Measurements from ENCODE around the gene MBNL2.

The MBNL2 gene

GRCh38 chr13:97235549-97236231 lies 13.6 kb downstream of the MBNL2 start:
- H3K79me2 ChIP-seq (ENCODE audit: insufficient read depth, low read length): no peaks in the 10 kb centered on the region
- no peak overlapping the region for H3K4me3 ChIP-seq (ENCODE audit: insufficient read depth, low read length, poor library complexity, severe bottlenecking)
- H2AFZ ChIP-seq (ENCODE audit: low read depth, low read length, severe bottlenecking): no peak overlapping the region
- H3K9me2 ChIP-seq (replicated peaks; ENCODE audit: insufficient read depth, low read length): no peaks in the 10 kb centered on the region
- TF ChIP-seq EZH2phosphoT487 (conservative IDR thresholded peaks at IDR 0.05; ENCODE audit: low read length): no peak
- TF ChIP-seq, protein P1, sequence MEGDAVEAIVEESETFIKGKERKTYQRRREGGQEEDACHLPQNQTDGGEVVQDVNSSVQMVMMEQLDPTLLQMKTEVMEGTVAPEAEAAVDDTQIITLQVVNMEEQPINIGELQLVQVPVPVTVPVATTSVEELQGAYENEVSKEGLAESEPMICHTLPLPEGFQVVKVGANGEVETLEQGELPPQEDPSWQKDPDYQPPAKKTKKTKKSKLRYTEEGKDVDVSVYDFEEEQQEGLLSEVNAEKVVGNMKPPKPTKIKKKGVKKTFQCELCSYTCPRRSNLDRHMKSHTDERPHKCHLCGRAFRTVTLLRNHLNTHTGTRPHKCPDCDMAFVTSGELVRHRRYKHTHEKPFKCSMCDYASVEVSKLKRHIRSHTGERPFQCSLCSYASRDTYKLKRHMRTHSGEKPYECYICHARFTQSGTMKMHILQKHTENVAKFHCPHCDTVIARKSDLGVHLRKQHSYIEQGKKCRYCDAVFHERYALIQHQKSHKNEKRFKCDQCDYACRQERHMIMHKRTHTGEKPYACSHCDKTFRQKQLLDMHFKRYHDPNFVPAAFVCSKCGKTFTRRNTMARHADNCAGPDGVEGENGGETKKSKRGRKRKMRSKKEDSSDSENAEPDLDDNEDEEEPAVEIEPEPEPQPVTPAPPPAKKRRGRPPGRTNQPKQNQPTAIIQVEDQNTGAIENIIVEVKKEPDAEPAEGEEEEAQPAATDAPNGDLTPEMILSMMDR (IDR thresholded peaks at IDR 0.05; ENCODE audit: insufficient read depth, low read length, poor library complexity, severe bottlenecking): no peak
- no peaks in the 10 kb centered on the region for H3K9me3 ChIP-seq (ENCODE audit: insufficient read depth, low read length)
- no peak overlapping the region for H3K4me2 ChIP-seq (ENCODE audit: low read depth, low read length, poor library complexity, severe bottlenecking)
- H3F3A ChIP-seq (ENCODE audit: insufficient read depth): no peaks in the 10 kb centered on the region
- H3K9ac ChIP-seq (ENCODE audit: low read length): no peak overlapping the region
- H3K27ac ChIP-seq (ENCODE audit: low read depth, low read length): no peak overlapping the region
- no peaks in the 10 kb centered on the region for H3K36me3 ChIP-seq (ENCODE audit: low read length)
- no peaks in the 10 kb centered on the region for H3K27me3 ChIP-seq (ENCODE audit: low read length)
- H4K20me1 ChIP-seq (ENCODE audit: low read depth, low read length): no peaks in the 10 kb centered on the region

DNA sequence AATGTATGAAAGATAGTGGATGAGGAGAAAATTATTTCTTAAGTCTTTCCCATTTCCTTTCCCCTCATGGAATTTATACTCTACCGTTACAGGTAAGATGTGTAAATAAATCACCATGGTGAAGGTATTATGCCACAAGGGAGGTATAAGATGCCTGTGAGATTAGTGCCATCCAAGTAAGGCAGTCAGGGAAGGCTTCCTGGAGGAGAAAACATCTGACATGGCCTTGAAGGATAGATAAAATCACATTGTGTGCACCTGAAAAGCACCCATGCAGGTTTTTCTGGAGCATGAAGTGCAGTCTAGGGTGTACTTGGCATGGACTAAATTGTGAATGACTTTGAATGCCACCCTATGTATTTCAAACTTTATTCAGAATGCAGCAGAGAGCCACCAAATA lies 15.3 kb downstream of the MBNL2 start:
- H3K4me3 ChIP-seq (ENCODE audit: insufficient read depth, low read length, poor library complexity, severe bottlenecking): no peak overlapping the region
- no peaks in the 10 kb centered on the region for H3K9me2 ChIP-seq (replicated peaks; ENCODE audit: insufficient read depth, low read length)
- H3K9me3 ChIP-seq (ENCODE audit: insufficient read depth, low read length): no peaks in the 10 kb centered on the region
- no peaks in the 10 kb centered on the region for H4K20me1 ChIP-seq (ENCODE audit: low read depth, low read length)
- H3K27ac ChIP-seq (ENCODE audit: low read depth, low read length): no peak overlapping the region
- H2AFZ ChIP-seq (ENCODE audit: low read depth, low read length, severe bottlenecking): no peak overlapping the region
- H3F3A ChIP-seq (ENCODE audit: insufficient read depth): no peaks in the 10 kb centered on the region
- H3K36me3 ChIP-seq (ENCODE audit: low read length): no peaks in the 10 kb centered on the region
- no peaks in the 10 kb centered on the region for H3K27me3 ChIP-seq (ENCODE audit: low read length)
- TF ChIP-seq, protein P1 (IDR thresholded peaks at IDR 0.05; ENCODE audit: insufficient read depth, low read length, poor library complexity, severe bottlenecking): no peak
- TF ChIP-seq EZH2phosphoT487 (conservative IDR thresholded peaks at IDR 0.05; ENCODE audit: low read length): no peak
- no peak overlapping the region for H3K9ac ChIP-seq (ENCODE audit: low read length)
- no peak overlapping the region for H3K4me2 ChIP-seq (ENCODE audit: low read depth, low read length, poor library complexity, severe bottlenecking)
- H3K79me2 ChIP-seq (ENCODE audit: insufficient read depth, low read length): no peaks in the 10 kb centered on the region

DNA sequence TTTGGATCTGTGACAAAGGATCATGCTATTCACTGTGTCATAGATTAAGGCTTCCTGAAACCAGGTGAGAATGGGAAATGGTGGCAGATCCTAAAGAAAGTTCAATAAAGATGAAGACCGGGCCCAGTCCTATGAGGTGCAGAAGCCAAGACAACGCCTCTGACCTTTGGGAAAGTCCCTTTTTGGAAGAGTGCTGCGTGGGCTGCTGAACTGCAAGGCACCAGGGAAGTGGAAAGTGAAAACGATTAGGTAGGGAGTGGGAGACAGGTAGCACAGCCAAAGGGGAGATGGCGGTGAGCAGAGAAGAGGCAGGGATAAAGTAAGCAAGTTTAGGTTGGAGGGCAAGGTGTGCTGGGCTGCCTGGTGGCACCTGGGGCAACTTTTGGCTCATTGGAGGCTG lies 16.3 kb downstream of the MBNL2 start:
- Histone ChIP-seq H4K20me1 (ENCODE audit: low read depth, low read length) (no peaks in the 10 kb centered on the region), H3K4me2 (ENCODE audit: low read depth, low read length, poor library complexity, severe bottlenecking) (no peak overlapping the region), H3K27ac (ENCODE audit: low read depth, low read length) (no peak overlapping the region)

More for the DNA sequence above, 16.3 kb downstream of the MBNL2 start:
- TF ChIP-seq EZH2phosphoT487 (conservative IDR thresholded peaks at IDR 0.05; ENCODE audit: low read length): no peak
- TF ChIP-seq, protein P1 (IDR thresholded peaks at IDR 0.05; ENCODE audit: insufficient read depth, low read length, poor library complexity, severe bottlenecking): no peak
- Histone ChIP-seq H3K9me3 (ENCODE audit: insufficient read depth, low read length) (no peaks in the 10 kb centered on the region), H3K79me2 (ENCODE audit: insufficient read depth, low read length) (no peaks in the 10 kb centered on the region), H3K36me3 (ENCODE audit: low read length) (no peaks in the 10 kb centered on the region), H2AFZ (ENCODE audit: low read depth, low read length, severe bottlenecking) (no peak overlapping the region), H3K9ac (ENCODE audit: low read length) (no peak overlapping the region), H3K4me3 (ENCODE audit: insufficient read depth, low read length, poor library complexity, severe bottlenecking) (no peak overlapping the region), H3K9me2 (replicated peaks; ENCODE audit: insufficient read depth, low read length) (no peaks in the 10 kb centered on the region), H3K27me3 (ENCODE audit: low read length) (no peaks in the 10 kb centered on the region), H3F3A (ENCODE audit: insufficient read depth) (no peaks in the 10 kb centered on the region)
